IMR-90 (cell line): ENCODE results near the gene PCDHGA6.

Experiments
- CEBPB ChIP-seq: IDR thresholded peaks from 2 replicates; pipeline ENCODE4 v1.6.1; 2012; ENCODE audit warnings: low read depth, low read length, improper control_type of control experiment
- CHD1 ChIP-seq: IDR thresholded peaks from 2 replicates; pipeline ENCODE4 v1.6.1; 2012; ENCODE audit warnings: low read depth, low read length, improper control_type of control experiment
- CTCF ChIP-seq: conservative IDR thresholded peaks from 2 replicates; pipeline ENCODE4 v1.5.1; 2012; ENCODE audit warnings: mild to moderate bottlenecking, low read depth, low read length, improper control_type of control experiment
- ELK1 ChIP-seq: fragments of 150-350 bp; IDR thresholded peaks from 2 replicates; pipeline ENCODE4 v1.6.1; 2016; ENCODE audit warnings: low read depth, mild to moderate bottlenecking, low read length, moderate library complexity, borderline replicate concordance
- FOS ChIP-seq: fragments of 150-350 bp; IDR thresholded peaks from 2 replicates; pipeline ENCODE4 v1.6.1; 2016; ENCODE audit warnings: low read depth, low read length
- MAZ ChIP-seq: IDR thresholded peaks from 2 replicates; pipeline ENCODE4 v1.6.1; 2012; ENCODE audit warnings: low read depth, mild to moderate bottlenecking, low read length, improper control_type of control experiment, moderate library complexity, borderline replicate concordance
- MXI1 ChIP-seq: IDR thresholded peaks from 2 replicates; pipeline ENCODE4 v1.6.1; 2012; ENCODE audit warnings: low read depth, mild to moderate bottlenecking, low read length, moderate library complexity, borderline replicate concordance
- POLR2A ChIP-seq: IDR thresholded peaks from 2 replicates; pipeline ENCODE4 v1.6.1; 2012; ENCODE audit warnings: mild to moderate bottlenecking, low read depth, low read length
- RAD21 ChIP-seq: IDR thresholded peaks from 2 replicates; pipeline ENCODE4 v1.6.1; 2012; ENCODE audit warnings: low read length, improper control_type of control experiment
- RFX5 ChIP-seq: IDR thresholded peaks from 2 replicates; pipeline ENCODE4 v1.8.0; 2012; ENCODE audit warnings: low read depth, mild to moderate bottlenecking, low read length, moderate library complexity
- SMC3 ChIP-seq: fragments of 150-350 bp; IDR thresholded peaks from 2 replicates; pipeline ENCODE4 v1.6.1; 2016; ENCODE audit warnings: low read depth, mild to moderate bottlenecking, antibody characterized with exemption, low read length, moderate library complexity
- USF2 ChIP-seq: fragments of 150-350 bp; IDR thresholded peaks from 2 replicates; pipeline ENCODE4 v1.6.1; 2017; ENCODE audit warnings: mild to moderate bottlenecking, antibody characterized with exemption, low read length, low read depth

DNA sequence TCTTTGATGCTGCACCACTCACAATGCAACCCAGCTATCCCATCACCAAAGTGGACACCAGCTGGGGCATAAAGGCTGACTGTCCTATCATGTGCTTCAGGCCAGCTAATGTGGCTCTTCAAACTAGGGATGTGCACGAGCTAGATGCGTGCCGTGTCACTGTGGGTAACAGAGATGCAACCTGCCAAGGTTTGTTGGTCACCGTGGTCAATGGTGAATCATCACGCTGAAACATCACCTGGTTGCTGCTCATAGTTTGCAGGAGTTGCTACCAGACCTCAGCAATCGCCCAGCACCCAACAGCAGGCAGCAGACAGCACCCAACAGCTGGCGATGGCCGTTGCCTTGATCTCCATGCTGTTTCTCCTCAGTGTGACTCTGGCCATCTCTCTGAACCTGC lies 45.5 kb upstream of the PCDHGA6 start:
- TF ChIP-seq CTCF (no peak), MXI1 (no peak), SMC3 (no peak), RAD21 (no peak), USF2 (no peak), POLR2A (no peak), MAZ (no peak), ELK1 (no peak), FOS (no peak), CHD1 (no peak), RFX5 (no peak), CEBPB (no peak)
